Lung (tissue), 12 donors: Measurements from ENCODE around the gene SNX9. TPM values are rescaled to one million over a fixed set of nuclear protein-coding genes. Genes with fewer than 3 reads are reported as not detected.

Experiments
- ATAC-seq: fragments of 200-7000 bp; cut with Tn5 transposase; one replicate; pipeline ENCODE4 v1.9.1; 2020; ENCODE audit warnings: moderate number of reproducible peaks; ENCODE audit not compliant: insufficient read depth, low FRiP score
- DNase-seq, 3 donors: peaks; one replicate each; pipeline ENCODE4 v3.0.0-alpha.2; 2013 to 2017
- H3K27ac ChIP-seq, 2 donors: one replicate each; pipeline ENCODE4 v1.5.1; 2013; ENCODE audit warnings: mild to moderate bottlenecking in 2 of 2, moderate library complexity in 2 of 2, control low read depth in 1 of 2, inconsistent platforms in 1 of 2, low read depth in 1 of 2, low read length in 1 of 2
- H3K27me3 ChIP-seq, 3 donors: one replicate each; pipeline ENCODE4 v1.5.1; 2013; ENCODE audit warnings: low read length in 2 of 3; ENCODE audit not compliant: control insufficient read depth in 3 of 3, insufficient read depth in 3 of 3
- H3K36me3 ChIP-seq, 4 donors: one replicate each; pipeline ENCODE4 v1.5.1; 2013; ENCODE audit warnings: low read length in 4 of 4, mild to moderate bottlenecking in 1 of 4, moderate library complexity in 1 of 4; ENCODE audit not compliant: control insufficient read depth in 4 of 4, insufficient read depth in 4 of 4
- H3K4me1 ChIP-seq, 5 donors: one replicate each; pipeline ENCODE4 v1.5.1; 2013; ENCODE audit warnings: low read length in 5 of 5, mild to moderate bottlenecking in 2 of 5, moderate library complexity in 1 of 5; ENCODE audit not compliant: control insufficient read depth in 5 of 5, insufficient read depth in 5 of 5
- H3K4me3 ChIP-seq: one replicate; pipeline ENCODE4 v1.5.1; 2013; ENCODE audit warnings: mild to moderate bottlenecking, control low read depth, moderate library complexity
- H3K9ac ChIP-seq, 2 donors: one replicate each; pipeline ENCODE4 v1.5.1; 2013; ENCODE audit warnings: low read length in 2 of 2, control low read depth in 1 of 2; ENCODE audit not compliant: insufficient read depth in 1 of 2
- H3K9me3 ChIP-seq, 4 donors: one replicate each; pipeline ENCODE4 v1.5.1; 2013; ENCODE audit warnings: low read length in 3 of 4, mild to moderate bottlenecking in 1 of 4, moderate library complexity in 1 of 4; ENCODE audit not compliant: control insufficient read depth in 4 of 4, insufficient read depth in 3 of 4
- CTCF ChIP-seq: IDR thresholded peaks from 2 replicates; pipeline ENCODE4 v1.5.1; 2012; ENCODE audit warnings: mild to moderate bottlenecking; ENCODE audit errors: control extremely low read depth, extremely low read depth
- WGBS, 2 donors: extraction: QIAGEN DNeasy Blood & Tissue Kit; methylation state at CpG; one replicate each; pipeline ENCODE4 v1.1.7; 2013; 5-methylcytosine and 5-hydroxymethylcytosine counted together
- polyA plus RNA-seq, 2 donors: library from polyadenylated mRNA; stranded (reverse); fragments of 200-250 nt; gene quantifications; one replicate each; pipeline ENCODE4 v1.2.1, GENCODE V29; 2013
- total RNA-seq, 2 donors: library from RNA; depleted of rRNA in 1 of 2; stranded (reverse); fragments of >200 nt in 1 of 2; gene quantifications; one replicate each; pipeline ENCODE4 v1.2.1, GENCODE V29; 2014 to 2021
- donor health status: control.
- donor health status: control.
- donor health status: Bipolar disorder and iron deficiency.
- donor health status: healthy.
- donor health status: DM: yes; HTN: yes; CAD: no.

SNX9 gene
- total and polyA plus RNA-seq, 4 donors, result 13.8 to 35.0 (median 23.8) TPM

GRCh38 chr6:157823528-157824370 is 703 bp downstream of the SNX9 start:
- H3K9me3 ChIP-seq, result peaks cover 0 to under 1% (median 0%) of the 10 kb centered on the region in 4 donors
- H3K36me3 ChIP-seq, result peaks cover 0 to 6% (median 0%) of the 10 kb centered on the region in 4 donors
- H3K4me1 ChIP-seq, result peaks cover 3 to 18% (median 10%) of the 10 kb centered on the region in 5 donors
- H3K9ac ChIP-seq, result peak overlapping the region; percentile 94 to 97
- no peaks in the 10 kb centered on the region for H3K27me3 ChIP-seq
- H3K4me3 ChIP-seq, result peak overlapping the region; percentile 70
- peak overlapping the region; percentile 87 to 99 for H3K27ac ChIP-seq
- WGBS, 2 donors, result 1% methylated on average over 44 to 74 of the region's 74 CpGs
- peak; percentile 11 for ATAC-seq
- no peak for TF ChIP-seq CTCF
- peak; percentile 72 to 80 (median 77) for DNase-seq

GRCh38 chr6:157825243-157825904 is 2.3 kb downstream of the SNX9 start:
- H3K36me3 ChIP-seq, result peaks cover 0 to 6% (median 1%) of the 10 kb centered on the region in 4 donors
- H3K27ac ChIP-seq, result no peak overlapping the region
- H3K9ac ChIP-seq, result no peak overlapping the region
- H3K27me3 ChIP-seq, result no peaks in the 10 kb centered on the region
- H3K4me3 ChIP-seq, result no peak overlapping the region
- no peak for ATAC-seq
- 53 to 65% methylated on average over 10 of the region's 10 CpGs for WGBS, 2 donors
- H3K4me1 ChIP-seq, result peaks cover 3 to 18% (median 10%) of the 10 kb centered on the region in 5 donors
- TF ChIP-seq CTCF, result no peak
- DNase-seq, result peak in 2 of 3 donors; percentile 55 to 57
- no peaks in the 10 kb centered on the region for H3K9me3 ChIP-seq

- TF ChIP-seq CTCF, result no peak
- 80 to 86% methylated on average over 6 of the region's 6 CpGs for WGBS, 2 donors
- H3K9me3 ChIP-seq, result no peaks in the 10 kb centered on the region
- peaks cover 0 to 2% (median 0%) of the 10 kb centered on the region in 4 donors for H3K36me3 ChIP-seq
- no peaks in the 10 kb centered on the region for H3K27me3 ChIP-seq
- DNase-seq (no peak), ATAC-seq (no peak)
- no peak overlapping the region for H3K9ac ChIP-seq
- H3K27ac ChIP-seq, result no peak overlapping the region
- H3K4me1 ChIP-seq, result peaks cover 2 to 23% (median 6%) of the 10 kb centered on the region in 5 donors
- no peak overlapping the region for H3K4me3 ChIP-seq
Observed at GRCh38 chr6:157830354-157831017, 7.4 kb downstream of the SNX9 start.
